ENCODE results near the gene HPD. TPM values are rescaled to one million over a fixed set of nuclear protein-coding genes. Genes with fewer than 3 reads are reported as not detected.
"Not testable (repeated sequence)": the region's sequence is repeated elsewhere in the genome, so short reads cannot be mapped to it uniquely, and the experiment has no call there.

The HPD gene
- total and polyA plus RNA-seq, 11 donors, result 0.36 to 2.2 (median 1.5) TPM

DNA sequence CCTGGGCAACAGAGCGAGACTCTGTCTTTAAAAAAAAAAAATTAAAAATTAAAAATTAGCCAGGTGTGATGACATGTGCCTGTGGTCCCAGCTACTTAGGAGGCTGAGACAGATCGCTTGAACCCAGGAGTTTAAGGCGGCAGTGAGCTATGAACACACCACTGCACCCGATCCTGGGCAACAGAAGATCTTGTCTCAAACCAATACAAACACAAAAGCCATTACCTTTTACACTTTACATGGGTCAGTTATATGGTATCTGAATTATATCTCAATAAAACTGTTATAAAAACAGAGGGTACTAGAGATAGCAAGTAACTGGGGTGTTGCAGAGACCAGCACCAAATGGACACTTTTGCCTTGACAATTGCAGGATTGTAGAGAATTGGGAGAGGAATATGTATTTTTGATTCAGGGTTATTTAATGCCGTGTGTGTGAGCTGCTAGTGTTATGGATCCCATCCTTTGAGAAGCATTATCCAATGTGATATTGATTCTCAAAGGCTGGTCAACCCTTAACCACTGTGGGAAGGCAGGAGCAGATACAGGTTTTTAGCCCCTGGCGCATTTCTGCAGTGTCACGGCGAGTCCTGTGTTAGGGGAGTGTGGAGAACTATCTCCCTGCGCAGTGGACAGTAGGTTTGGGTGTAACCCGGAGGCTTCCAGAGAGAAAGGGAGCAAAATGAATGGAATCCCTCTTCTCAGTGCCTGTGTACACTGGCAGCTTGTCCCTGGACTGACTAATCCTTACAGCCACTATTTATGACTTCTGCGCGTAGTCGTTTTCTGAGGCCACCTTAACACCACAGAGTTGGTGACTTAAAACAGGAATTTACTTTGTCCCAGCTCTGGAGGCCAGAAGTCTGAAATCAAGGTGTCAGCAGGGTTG lies 34.3 kb upstream of the HPD start:
- H3K27ac ChIP-seq, result no peak overlapping the region
- TF ChIP-seq POLR2A (IDR thresholded peaks at IDR 0.05), result no peak
- TF ChIP-seq, protein P1, sequence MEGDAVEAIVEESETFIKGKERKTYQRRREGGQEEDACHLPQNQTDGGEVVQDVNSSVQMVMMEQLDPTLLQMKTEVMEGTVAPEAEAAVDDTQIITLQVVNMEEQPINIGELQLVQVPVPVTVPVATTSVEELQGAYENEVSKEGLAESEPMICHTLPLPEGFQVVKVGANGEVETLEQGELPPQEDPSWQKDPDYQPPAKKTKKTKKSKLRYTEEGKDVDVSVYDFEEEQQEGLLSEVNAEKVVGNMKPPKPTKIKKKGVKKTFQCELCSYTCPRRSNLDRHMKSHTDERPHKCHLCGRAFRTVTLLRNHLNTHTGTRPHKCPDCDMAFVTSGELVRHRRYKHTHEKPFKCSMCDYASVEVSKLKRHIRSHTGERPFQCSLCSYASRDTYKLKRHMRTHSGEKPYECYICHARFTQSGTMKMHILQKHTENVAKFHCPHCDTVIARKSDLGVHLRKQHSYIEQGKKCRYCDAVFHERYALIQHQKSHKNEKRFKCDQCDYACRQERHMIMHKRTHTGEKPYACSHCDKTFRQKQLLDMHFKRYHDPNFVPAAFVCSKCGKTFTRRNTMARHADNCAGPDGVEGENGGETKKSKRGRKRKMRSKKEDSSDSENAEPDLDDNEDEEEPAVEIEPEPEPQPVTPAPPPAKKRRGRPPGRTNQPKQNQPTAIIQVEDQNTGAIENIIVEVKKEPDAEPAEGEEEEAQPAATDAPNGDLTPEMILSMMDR (IDR thresholded peaks at IDR 0.05), result no peak
- peaks cover 3 to 34% (median 17%) of the 10 kb centered on the region in 12 donors for H3K4me1 ChIP-seq
- intact Hi-C loops (cut with DNase I), result loop anchor here in 3 of 10 donors (5.0 kb wide), 2 partner anchors 96 to 196 kb away; no protein-coding TSS in a partner anchor
- no peaks in the 10 kb centered on the region for H3K27me3 ChIP-seq
- 87 to 92% (median 91%) methylated on average over 13 of the region's 13 CpGs for WGBS, 4 donors
- H3K36me3 ChIP-seq, result peaks cover 0 to 66% (median 38%) of the 10 kb centered on the region in 9 donors
- no peak overlapping the region for H3K4me3 ChIP-seq
- H3K9me3 ChIP-seq, result no peaks in the 10 kb centered on the region
- no peak for DNase-seq
- no peak for ATAC-seq

DNA sequence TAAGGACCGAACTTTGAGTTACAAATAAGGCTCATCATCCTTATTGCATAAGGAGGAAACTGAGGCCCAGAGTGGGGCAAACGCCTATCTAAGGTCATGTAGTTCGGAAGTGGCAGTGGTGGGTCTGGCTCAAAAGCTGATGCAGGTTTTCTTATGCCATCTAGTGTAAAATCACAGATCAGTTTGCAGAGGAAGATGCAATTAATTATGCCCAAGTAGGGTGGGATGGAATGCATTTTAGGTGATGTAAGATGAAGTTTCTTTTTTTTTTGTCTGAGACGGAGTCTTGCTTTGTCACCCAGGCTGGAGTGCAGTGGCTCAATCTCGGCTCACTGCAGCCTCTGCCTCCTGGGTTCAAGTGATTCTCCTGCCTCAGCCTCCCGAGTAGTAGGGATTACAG lies 31.0 kb upstream of the HPD start:
- 54 to 62% (median 57%) methylated on average over 6 of the region's 6 CpGs for WGBS, 4 donors
- Histone ChIP-seq H3K36me3 (peaks cover 0 to 35% (median 8%) of the 10 kb centered on the region in 9 donors), H3K4me3 (peak overlapping the region; percentile 52 to 94 (median 84)), H3K27ac (peak overlapping the region in 4 of 12 donors; percentile 95 to 98 (median 97)), H3K4me1 (peaks cover 3 to 36% (median 17%) of the 10 kb centered on the region in 12 donors)
- DNase-seq, H3K27me3 ChIP-seq, H3K9me3 ChIP-seq, ATAC-seq: not testable (repeated sequence)
- intact Hi-C loops (cut with DNase I), result loop anchor here in 9 of 10 donors (2.0 to 10.0 kb wide), 10 partner anchors 47 to 202 kb away; partner anchors contain the start of gene TMEM120B (in 2 of the 9)

DNA sequence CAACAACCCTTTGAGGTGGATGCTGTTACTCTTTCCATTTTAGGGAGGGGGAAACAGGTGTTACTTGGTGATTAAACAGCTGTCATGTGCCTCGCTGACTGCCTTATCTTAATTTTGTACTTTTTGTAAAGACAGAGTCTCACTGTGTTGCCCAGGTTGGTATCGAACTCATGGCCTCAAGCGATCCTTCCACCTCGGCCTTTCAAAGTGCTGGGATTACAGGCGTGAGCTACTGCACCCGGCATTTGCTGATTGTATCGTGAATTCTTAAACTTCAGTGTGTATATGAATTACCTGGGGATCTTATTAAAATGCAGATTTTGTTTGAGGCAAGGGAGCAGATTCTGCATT lies 30.6 kb upstream of the HPD start:
- WGBS, 4 donors, result 2 to 5% (median 3%) methylated on average over 7 of the region's 7 CpGs

DNA sequence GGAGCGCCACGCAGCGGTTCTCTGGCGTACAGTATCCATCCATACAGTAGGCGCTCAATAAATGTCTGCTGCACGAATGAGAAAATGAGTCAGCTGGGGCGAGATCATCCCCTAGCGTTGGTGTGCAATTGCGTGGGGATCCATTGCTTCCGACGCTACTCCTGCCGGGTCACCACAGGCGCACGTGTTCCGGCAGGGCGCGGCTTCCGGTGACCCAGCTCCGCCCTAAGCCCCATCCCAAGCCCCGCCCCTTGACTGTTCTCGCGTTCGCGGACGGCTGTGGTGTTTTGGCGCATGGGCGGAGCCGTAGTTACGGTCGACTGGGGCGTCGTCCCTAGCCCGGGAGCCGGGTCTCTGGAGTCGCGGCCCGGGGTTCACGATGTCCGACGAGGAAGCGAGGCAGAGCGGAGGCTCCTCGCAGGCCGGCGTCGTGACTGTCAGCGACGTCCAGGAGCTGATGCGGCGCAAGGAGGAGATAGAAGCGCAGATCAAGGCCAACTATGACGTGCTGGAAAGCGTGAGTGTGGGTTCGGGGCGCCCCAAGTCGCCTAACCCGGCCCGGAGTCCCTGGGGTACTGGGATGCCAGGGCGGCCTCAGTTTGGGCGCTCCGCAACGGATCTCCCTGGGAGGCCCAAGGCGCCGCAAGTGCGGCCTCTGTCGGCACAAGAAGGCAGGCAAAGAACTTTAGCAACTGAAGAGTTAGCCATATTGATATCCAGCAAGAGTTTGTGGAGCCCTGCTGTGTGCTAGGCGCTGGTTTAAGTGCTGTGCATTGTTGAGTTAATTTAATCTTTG lies 30.0 kb upstream of the HPD start, which contains the start of gene PSMD9:
Gene PSMD9, plus strand, starts transcription at position 313 of the 796 bp plus-strand sequence. Its CDS starts 67 bp downstream, at position 380.
- no peaks in the 10 kb centered on the region for H3K9me3 ChIP-seq
- H3K4me1 ChIP-seq, result peaks cover 3 to 33% (median 17%) of the 10 kb centered on the region in 12 donors
- peak in 1 of 2 donors; percentile 73 for TF ChIP-seq POLR2A (IDR thresholded peaks at IDR 0.05)
- TF ChIP-seq, protein P1 (IDR thresholded peaks at IDR 0.05), result peak; percentile 42 to 81 (median 62)
- 0 to 1% (median 1%) methylated on average over 32 to 67 of the region's 67 CpGs for WGBS, 4 donors
- H3K27me3 ChIP-seq, result no peaks in the 10 kb centered on the region
- intact Hi-C loops (cut with DNase I), result loop anchor here (1.0 to 10.0 kb wide), 12 partner anchors 46 to 201 kb away; partner anchors contain the start of gene TMEM120B (in 2 of the 10)
- H3K4me3 ChIP-seq, result peak within 1 kb of the TSS; percentile 52 to 94 (median 84)
- DNase-seq, result peak; percentile 98 to 99 (median 98)
- H3K36me3 ChIP-seq, result peaks cover 0 to 27% (median 5%) of the 10 kb centered on the region in 9 donors
- peak within 1 kb of the TSS; percentile 87 to 98 (median 94) for H3K27ac ChIP-seq
- ATAC-seq, result peak; percentile 99 to 100 (median 99)

More for the DNA sequence above, 30.6 kb upstream of the HPD start:
- DNase-seq, result no peak
- H3K27ac ChIP-seq, result peak overlapping the region in 11 of 12 donors; percentile 90 to 98 (median 95)
- H3K36me3 ChIP-seq, result peaks cover 0 to 32% (median 5%) of the 10 kb centered on the region in 9 donors
- peaks cover 3 to 35% (median 17%) of the 10 kb centered on the region in 12 donors for H3K4me1 ChIP-seq
- ATAC-seq, result no peak
- TF ChIP-seq, protein P1 (IDR thresholded peaks at IDR 0.05), result no peak
- no peak for TF ChIP-seq POLR2A (IDR thresholded peaks at IDR 0.05)
- intact Hi-C loops (cut with DNase I), result loop anchor here in 9 of 10 donors (2.0 to 10.0 kb wide), 10 partner anchors 47 to 202 kb away; partner anchors contain the start of gene TMEM120B (in 2 of the 9)
- H3K4me3 ChIP-seq, result peak overlapping the region; percentile 52 to 94 (median 84)
- H3K9me3 ChIP-seq, result no peaks in the 10 kb centered on the region
- no peaks in the 10 kb centered on the region for H3K27me3 ChIP-seq
